CD4-positive, alpha-beta T cell treated with Interleukin-1 beta for 1 hour (primary cell): Measurements from ENCODE around the gene CFDP1.

ENCODE experiments used
- DNase-seq, 2 donors: peaks; one replicate each; pipeline ENCODE4 v3.0.0-alpha.2; 2020 to 2022

The CFDP1 gene

GRCh38 chr16:75402821-75403475, 30.4 kb downstream of the CFDP1 start:
- DNase-seq, result peak in 1 of 2 donors; percentile 52

DNA sequence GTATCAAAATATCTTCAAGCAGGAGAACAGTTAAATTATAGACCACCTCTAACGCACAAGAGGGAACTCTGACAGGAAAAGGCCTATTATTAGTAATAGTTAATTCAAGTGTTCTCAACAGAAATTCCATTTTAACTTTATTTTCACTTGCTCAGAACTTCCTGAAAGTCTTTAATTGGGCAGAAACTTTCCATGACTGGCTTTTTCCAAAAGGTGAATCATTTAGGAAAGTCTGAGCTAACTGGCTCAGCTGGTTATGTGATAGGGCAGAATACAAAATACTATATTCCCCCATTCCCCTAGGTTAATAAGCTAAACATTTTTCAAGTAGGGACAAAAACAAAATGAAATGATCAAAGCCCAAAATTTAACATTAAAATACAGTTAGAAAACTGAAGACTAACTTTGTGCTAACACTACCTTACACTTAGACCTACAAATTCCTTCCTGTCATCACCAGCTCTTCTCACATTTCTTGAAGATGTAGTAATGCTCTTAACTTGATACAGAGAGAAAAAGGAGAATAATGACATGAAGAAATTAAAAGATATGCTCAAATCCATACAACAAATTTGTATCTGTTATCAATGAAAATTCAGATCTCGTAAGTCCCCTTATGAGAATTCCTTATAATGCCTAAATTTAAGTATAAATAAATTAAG, 31.0 kb downstream of the CFDP1 start:
- no peak for DNase-seq

DNA sequence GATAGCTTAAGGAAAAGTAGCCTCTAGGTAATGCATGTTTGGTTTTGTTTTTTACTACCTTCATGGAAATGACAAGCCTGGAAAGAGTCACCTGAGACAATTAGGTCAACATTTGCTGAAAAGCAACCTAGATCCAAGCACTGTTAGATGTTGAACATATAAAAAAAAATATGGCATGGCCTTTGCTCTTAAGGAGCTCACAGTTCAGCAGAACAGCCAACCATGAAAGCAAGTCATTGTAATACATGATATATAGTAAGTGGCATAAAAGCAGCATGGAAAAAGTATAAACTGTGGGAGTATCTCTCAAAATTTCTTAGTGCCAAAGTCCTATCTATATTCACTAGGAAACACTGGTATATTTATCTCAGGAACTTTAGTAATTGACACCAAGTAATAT, 31.6 kb downstream of the CFDP1 start:
- no peak for DNase-seq

DNA sequence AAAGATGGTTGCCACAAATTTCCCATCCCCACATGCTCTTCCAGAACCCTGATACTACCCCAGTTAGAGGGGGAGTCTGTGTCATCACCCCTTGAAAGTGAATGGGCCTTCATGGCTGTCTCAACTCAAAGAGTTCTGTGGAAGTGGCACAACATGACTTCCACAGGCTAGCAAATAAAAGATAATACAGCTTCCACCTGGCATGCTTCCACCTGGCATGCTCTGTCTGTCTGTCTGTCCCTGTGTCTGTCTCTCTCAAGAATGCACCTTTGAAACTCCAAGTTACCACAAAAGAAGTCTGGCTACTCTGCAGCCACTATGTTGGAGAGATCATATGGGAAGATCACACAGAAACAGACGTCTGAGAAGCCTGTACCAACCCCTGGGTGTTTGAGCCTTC, 35.0 kb downstream of the CFDP1 start:
- no peak for DNase-seq

- DNase-seq, result no peak
These were observed 38.4 kb downstream of the CFDP1 start for GRCh38 chr16:75394941-75395340.

DNA sequence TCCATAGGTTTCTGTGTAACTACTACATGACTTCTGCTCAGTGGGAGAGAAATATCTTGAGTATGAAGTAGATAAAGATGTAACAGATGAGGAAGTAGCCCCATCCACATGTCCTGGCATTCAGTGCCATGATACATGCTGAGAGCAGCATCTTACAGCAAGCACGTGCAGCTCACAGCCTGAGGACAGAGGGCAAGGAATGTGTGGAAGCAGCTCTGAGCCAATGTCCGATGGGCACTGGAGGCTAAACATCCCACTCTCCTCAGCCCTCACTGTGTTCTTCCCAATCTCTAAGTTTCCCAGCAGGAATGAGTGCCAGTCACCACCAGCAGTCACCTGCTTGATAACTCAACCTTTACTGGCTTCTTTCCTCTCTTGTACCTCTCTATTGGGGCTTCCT, 40.4 kb downstream of the CFDP1 start:
- no peak for DNase-seq

GRCh38 chr16:75390926-75391653, 42.2 kb downstream of the CFDP1 start:
- no peak for DNase-seq

DNA sequence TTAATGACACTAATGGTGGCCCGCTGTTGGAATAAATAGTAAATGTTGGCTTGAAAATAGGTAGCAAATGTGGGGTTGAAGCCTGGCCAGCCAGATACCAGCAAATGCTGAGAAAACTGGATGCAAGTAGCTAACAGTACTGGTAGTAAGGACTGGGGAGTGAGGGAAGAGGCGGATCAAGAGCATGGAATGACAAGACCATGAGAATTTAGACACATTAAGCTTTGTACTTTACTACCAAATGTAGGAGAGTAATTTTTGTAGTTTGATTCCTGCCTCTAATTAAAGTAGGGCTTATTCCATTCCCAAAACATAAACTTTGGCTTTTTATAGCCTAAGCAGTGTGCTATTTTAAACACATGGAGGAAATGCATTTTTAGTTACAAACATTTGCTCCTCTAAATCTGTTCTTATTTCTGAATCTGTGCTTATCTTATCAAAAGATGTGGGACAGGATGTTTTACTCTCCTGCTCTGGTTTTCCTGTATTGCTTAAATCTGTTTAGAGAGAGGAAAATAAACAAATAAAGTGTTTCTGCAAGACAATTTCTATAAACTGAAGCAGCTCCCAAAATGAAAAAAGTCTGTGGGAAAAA, 44.1 kb downstream of the CFDP1 start:
- no peak for DNase-seq

DNA sequence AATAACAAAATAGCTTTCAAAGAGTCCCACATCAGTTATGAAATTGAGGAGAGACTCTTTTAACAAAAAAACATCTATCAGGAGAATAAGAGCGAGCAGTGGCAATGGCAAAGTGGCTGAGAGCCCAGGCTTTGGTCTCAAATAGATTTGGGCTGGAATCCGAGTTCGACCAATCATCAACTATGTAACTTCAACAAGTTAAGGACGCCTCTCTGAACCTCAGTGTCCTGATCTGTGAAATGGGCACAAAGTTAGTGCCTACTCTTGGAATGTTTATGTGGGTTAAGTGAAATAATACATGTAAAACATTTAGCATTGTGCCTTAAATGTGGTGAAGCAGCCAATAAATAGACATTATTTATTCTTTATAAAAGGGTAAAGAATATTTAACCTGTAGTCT, 45.4 kb downstream of the CFDP1 start:
- DNase-seq, result no peak

- DNase-seq, result peak in 1 of 2 donors; percentile 60
These were observed 47.7 kb downstream of the CFDP1 start for GRCh38 chr16:75385507-75386152.

DNA sequence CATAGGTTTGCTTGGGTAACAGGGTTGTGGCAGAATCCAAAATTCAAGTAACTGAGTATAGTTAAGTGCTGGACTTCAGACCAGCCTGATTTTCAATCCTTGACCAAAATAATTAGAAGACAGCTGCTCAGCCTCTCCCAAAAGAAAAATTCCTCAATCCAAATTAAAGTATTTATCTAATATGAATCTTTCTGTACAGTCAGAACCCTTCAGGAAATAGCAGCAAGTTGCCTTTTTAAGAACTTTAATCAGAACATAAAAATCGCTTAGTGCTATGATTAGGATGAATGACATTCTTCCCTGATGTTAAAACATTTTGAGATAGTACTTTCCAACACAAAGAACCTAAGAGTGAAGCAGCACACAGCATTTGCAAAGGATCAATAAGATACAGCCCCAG, 50.2 kb downstream of the CFDP1 start:
- DNase-seq, result no peak

DNA sequence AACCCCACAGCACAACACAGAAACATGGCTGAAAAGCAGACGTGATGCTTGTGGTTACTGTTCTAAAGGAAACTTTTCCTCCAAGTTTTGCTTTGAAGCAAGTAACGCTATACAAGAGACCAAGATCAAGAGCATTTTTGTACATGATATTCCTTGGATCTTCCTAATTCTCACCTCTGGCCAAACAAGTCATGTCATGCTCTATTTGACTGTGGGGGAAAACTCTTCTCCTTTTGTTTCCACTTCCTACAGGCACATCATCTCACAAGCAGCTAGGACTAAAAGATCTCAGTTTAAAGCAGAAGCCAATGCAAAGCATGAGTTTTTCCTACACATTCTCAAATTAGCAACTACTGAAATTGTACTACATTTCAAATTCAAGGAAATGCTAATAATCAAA, 50.7 kb downstream of the CFDP1 start:
- no peak for DNase-seq

DNA sequence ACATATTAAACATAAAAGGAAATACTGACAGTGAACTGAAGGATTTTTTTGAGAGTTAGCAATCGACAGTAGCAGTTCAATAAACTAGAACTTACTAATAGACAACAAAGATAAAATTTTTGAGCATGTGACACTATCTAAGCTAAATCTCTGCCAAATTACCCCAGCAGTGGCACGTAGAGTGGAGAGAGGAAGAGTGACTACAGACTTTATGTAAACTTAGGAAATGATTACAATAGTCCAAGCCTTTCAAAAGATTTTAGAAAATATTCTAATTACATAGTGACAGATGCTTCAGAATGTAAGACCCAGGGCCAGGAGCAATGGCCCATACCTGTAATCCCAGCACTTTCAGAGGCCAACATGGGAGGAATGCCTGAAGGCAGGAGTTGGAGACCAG, 52.4 kb downstream of the CFDP1 start:
- DNase-seq, result peak in 1 of 2 donors; percentile 8

- peak; percentile 48 to 52 for DNase-seq
These were observed 53.1 kb downstream of the CFDP1 start for GRCh38 chr16:75379911-75380847.

GRCh38 chr16:75379339-75379738, 54.0 kb downstream of the CFDP1 start:
- DNase-seq, result no peak

DNA sequence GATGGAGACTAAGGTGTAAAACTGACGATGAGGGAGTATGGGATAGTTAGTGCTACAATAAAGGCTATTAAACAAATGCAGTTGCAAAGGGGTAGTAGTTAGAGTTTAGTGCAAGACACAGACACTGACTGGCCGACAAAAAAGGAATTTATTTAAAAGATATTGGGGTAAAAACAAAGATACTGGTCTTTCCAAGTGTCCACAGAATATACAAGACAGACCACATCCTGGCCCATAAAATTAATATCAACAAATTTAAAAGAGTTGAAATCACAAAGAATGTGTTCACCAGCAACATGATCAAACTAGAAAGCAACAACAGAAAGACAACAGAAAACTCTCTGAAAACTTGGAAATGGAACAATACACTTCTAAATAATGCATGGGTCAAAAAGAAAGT, 54.7 kb downstream of the CFDP1 start:
- no peak for DNase-seq

DNA sequence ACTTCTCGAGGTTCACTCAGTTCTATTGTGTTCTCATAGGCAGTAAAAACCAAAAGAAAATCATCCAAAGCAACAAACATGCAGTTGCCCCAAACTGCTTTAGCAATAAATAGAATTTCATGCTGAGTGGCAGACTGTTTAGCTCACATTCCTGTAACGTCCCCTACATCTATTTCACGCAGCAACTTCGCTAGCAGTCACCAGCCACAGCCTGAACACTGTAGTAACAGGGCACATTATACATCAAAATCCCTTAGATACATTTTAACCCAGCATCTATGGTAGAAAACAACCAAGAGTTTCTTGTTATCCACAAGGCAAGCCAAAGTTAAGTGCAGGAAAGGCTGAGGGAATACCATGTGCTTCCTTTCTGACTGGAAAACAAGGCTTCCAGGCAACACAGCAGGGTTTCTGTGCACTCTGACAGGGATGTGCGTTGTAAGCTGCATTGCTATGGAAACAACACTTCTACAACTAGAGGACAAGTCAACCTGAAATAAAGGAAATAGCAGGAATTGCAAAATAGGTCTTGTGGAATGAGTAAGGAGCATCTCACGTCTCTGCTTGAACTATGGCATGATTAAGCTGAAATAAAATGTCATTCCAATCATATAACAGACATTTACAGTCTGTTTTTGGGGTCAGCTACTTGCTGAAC, 55.4 kb downstream of the CFDP1 start:
- no peak for DNase-seq

- DNase-seq, result no peak
These were observed 56.7 kb downstream of the CFDP1 start for GRCh38 chr16:75376475-75377161.

DNA sequence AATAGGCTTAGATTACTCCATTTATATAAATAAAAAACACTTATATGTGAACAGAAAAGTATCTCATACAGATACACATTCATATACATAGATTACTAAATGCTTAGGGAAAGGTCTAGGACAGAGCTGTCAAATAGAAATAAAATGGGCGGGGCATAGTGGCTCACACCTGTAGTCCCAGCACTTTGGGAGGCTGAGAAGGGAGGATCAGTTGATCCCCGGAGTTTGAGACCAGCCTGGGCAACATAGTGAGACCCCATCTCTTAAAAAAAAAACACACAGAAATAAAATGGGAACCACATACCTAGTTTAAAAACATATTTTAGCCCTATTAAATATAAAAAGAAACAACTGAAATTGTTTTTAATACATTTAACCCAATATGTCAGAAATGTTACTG, 58.9 kb downstream of the CFDP1 start:
- no peak for DNase-seq

DNA sequence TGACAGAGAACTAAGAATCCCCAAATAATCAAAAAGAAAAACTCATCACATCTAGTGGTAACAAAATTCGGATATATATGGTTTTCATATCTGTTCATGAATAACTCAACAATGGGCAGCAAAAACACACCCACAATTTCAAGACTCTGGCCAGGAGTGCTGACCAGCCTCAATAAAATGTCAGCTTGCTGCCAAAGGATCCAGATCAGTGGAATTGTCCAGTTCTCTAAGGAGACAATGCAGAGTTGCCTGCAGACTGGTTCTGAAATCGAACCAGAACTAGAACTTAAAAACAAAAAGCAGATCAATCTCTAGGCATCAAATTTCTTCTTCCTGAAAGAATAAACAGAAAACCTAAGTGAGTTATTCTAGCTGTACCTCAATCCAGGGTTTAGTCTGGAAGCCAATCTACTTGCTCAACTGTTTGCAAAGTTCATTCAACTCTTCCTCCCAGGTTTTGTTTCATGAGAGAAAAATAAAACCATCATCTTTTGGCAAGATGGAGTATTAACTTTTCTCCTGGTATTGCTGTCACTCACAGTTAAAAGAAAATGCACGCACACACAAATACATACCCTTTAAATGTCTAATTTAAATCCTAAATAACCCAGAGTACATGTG, 61.0 kb downstream of the CFDP1 start:
- DNase-seq, result no peak
